ENCODE results near the gene XRCC3.

XRCC3 gene

GRCh38 chr14:103692871-103693270 is 22.4 kb downstream of the XRCC3 start:
- H3K4me3 ChIP-seq (ENCODE audit: low read length) = no peak overlapping the region
- no peak for TF ChIP-seq ZNF274 (IDR thresholded peaks at IDR 0.05; ENCODE audit: low read depth, low read length)

GRCh38 chr14:103692159-103692558 is 23.1 kb downstream of the XRCC3 start:
- TF ChIP-seq ZNF274 (IDR thresholded peaks at IDR 0.05; ENCODE audit: low read depth, low read length) = no peak
- H3K4me3 ChIP-seq (ENCODE audit: low read length) = no peak overlapping the region; the same call in 1 of the 2 replicates

GRCh38 chr14:103691655-103692054 is 23.6 kb downstream of the XRCC3 start:
- H3K4me3 ChIP-seq (ENCODE audit: low read length) = peak overlapping the region; percentile 20; the same call in 1 of the 2 replicates

- TF ChIP-seq ZNF274 (IDR thresholded peaks at IDR 0.05; ENCODE audit: low read depth, low read length) = no peak
- H3K4me3 ChIP-seq (ENCODE audit: low read length) = no peak overlapping the region; the same call in 1 of the 2 replicates
These were observed 24.9 kb downstream of the XRCC3 start for GRCh38 chr14:103690332-103690731.

GRCh38 chr14:103688906-103689902 is 26.0 kb downstream of the XRCC3 start:
- no peak for TF ChIP-seq ZNF274 (IDR thresholded peaks at IDR 0.05; ENCODE audit: low read depth, low read length)
- H3K4me3 ChIP-seq (ENCODE audit: low read length) = peak overlapping the region; percentile 9; the same call in 1 of the 2 replicates

GRCh38 chr14:103688441-103688840 is 26.8 kb downstream of the XRCC3 start:
- TF ChIP-seq ZNF274 (IDR thresholded peaks at IDR 0.05; ENCODE audit: low read depth, low read length) = no peak

GRCh38 chr14:103687712-103688111 is 27.5 kb downstream of the XRCC3 start:
- TF ChIP-seq ZNF274 (IDR thresholded peaks at IDR 0.05; ENCODE audit: low read depth, low read length) = no peak
- H3K4me3 ChIP-seq (ENCODE audit: low read length) = no peak overlapping the region

More at GRCh38 chr14:103688441-103688840, 26.8 kb downstream of the XRCC3 start:
- H3K4me3 ChIP-seq (ENCODE audit: low read length) = no peak overlapping the region

- H3K4me3 ChIP-seq (ENCODE audit: low read length) = no peak overlapping the region
- TF ChIP-seq ZNF274 (IDR thresholded peaks at IDR 0.05; ENCODE audit: low read depth, low read length) = no peak
These were observed 28.3 kb downstream of the XRCC3 start for GRCh38 chr14:103686831-103687485.

- H3K4me3 ChIP-seq (ENCODE audit: low read length) = no peak overlapping the region
- no peak for TF ChIP-seq ZNF274 (IDR thresholded peaks at IDR 0.05; ENCODE audit: low read depth, low read length)
These were observed 29.7 kb downstream of the XRCC3 start for GRCh38 chr14:103685276-103686211.

- TF ChIP-seq ZNF274 (IDR thresholded peaks at IDR 0.05; ENCODE audit: low read depth, low read length) = no peak
- no peak overlapping the region for H3K4me3 ChIP-seq (ENCODE audit: low read length)
These were observed 30.4 kb downstream of the XRCC3 start for GRCh38 chr14:103684871-103685270.

- no peak for TF ChIP-seq ZNF274 (IDR thresholded peaks at IDR 0.05; ENCODE audit: low read depth, low read length)
- H3K4me3 ChIP-seq (ENCODE audit: low read length) = no peak overlapping the region
These were observed 30.8 kb downstream of the XRCC3 start for GRCh38 chr14:103684471-103684870.

- no peak for TF ChIP-seq ZNF274 (IDR thresholded peaks at IDR 0.05; ENCODE audit: low read depth, low read length)
- no peak overlapping the region for H3K4me3 ChIP-seq (ENCODE audit: low read length)
These were observed 32.1 kb downstream of the XRCC3 start for GRCh38 chr14:103683139-103683538.

- TF ChIP-seq ZNF274 (IDR thresholded peaks at IDR 0.05; ENCODE audit: low read depth, low read length) = no peak
- H3K4me3 ChIP-seq (ENCODE audit: low read length) = no peak overlapping the region
These were observed 34.6 kb downstream of the XRCC3 start for GRCh38 chr14:103680491-103681231.

Measured in GM08714 (cell line).